B cell (primary cell): ENCODE results near the gene NAB2. TPM values are rescaled to one million over a fixed set of nuclear protein-coding genes. Genes with fewer than 3 reads are reported as not detected.

Experiments
- ATAC-seq: fragments of 200-7000 bp; cut with Tn5 transposase; one replicate; pipeline ENCODE4 v1.10.0; 2021; ENCODE audit warnings: low read depth, mild to moderate bottlenecking, moderate number of reproducible peaks, moderate library complexity
- CTCF ChIA-PET: fragments of 350-600 bp; sonication (Branson Sonifier 250); formaldehyde crosslinking; loops from one replicate; lab custom pipeline; 2021; ENCODE audit warnings: antibody characterized with exemption, inconsistent platforms; lab: Charles Lee
- POLR2A ChIA-PET: fragments of 350-600 bp; sonication (Branson Sonifier 250); formaldehyde crosslinking; loops from one replicate; lab custom pipeline; 2021; ENCODE audit warnings: antibody characterized with exemption; lab: Charles Lee
- DNase-seq: peaks from one replicate; pipeline ENCODE4 v3.0.0; 2013
- H2AFZ ChIP-seq: 2 replicates; pipeline ENCODE4 v1.6.1; 2012; ENCODE audit warnings: mild to moderate bottlenecking, low read depth, low read length; ENCODE audit not compliant: insufficient read depth, poor library complexity, severe bottlenecking
- H3K27ac ChIP-seq, 2 donors: 1 replicate in 1 of 2; 2 replicates in 1 of 2; pipeline ENCODE4 v1.5.1; 2012 to 2013; ENCODE audit warnings: low read length in 2 of 2, mild to moderate bottlenecking in 2 of 2, moderate library complexity in 1 of 2
- H3K27me3 ChIP-seq, 4 experiments: fragments of 200-600 bp in 1 of 4; sonication (generic) in 1 of 4; replicated peaks in 1 of 4; 1 replicate in 2 of 4; 2 replicates in 2 of 4; pipeline versions ENCODE4 v1.6.1 to v1.7.0; 2013 to 2016; ENCODE audit warnings: low read length in 3 of 4, mild to moderate bottlenecking in 2 of 4, mixed read lengths in 1 of 4, moderate library complexity in 1 of 4; ENCODE audit not compliant: insufficient read depth in 4 of 4, control insufficient read depth in 3 of 4; ENCODE audit errors: control extremely low read depth in 1 of 4
- H3K36me3 ChIP-seq, 2 experiments: replicated peaks in 1 of 2; 1 replicate in 1 of 2; 2 replicates in 1 of 2; pipeline versions ENCODE4 v1.6.1 to v1.7.1; 2013; ENCODE audit warnings: low read length in 1 of 2; ENCODE audit not compliant: insufficient read depth in 2 of 2, control insufficient read depth in 1 of 2; ENCODE audit errors: control extremely low read depth in 1 of 2, extremely low read depth in 1 of 2
- H3K4me1 ChIP-seq, 2 donors: fragments of 200-600 bp in 1 of 2; sonication (generic) in 1 of 2; 1 replicate in 1 of 2; 2 replicates in 1 of 2; pipeline versions ENCODE4 v1.5.1 to v1.6.1; 2013 to 2017; ENCODE audit warnings: low read length in 2 of 2; ENCODE audit not compliant: control insufficient read depth in 2 of 2, insufficient read depth in 2 of 2
- H3K4me2 ChIP-seq: replicated peaks from 2 replicates; pipeline ENCODE3; 2012; ENCODE audit warnings: mild to moderate bottlenecking, low read depth, low read length; ENCODE audit not compliant: poor library complexity, severe bottlenecking
- H3K4me3 ChIP-seq, 5 experiments: fragments of 200-600 bp in 1 of 5; sonication (generic) in 1 of 5; 1 replicate in 3 of 5; 2 replicates in 2 of 5; pipeline versions ENCODE4 v1.5.1 to v1.7.0; 2011 to 2016; ENCODE audit warnings: low read length in 4 of 5, mild to moderate bottlenecking in 4 of 5, low read depth in 2 of 5, control low read depth in 1 of 5, moderate library complexity in 1 of 5; ENCODE audit not compliant: insufficient read depth in 1 of 5; ENCODE audit errors: control extremely low read depth in 1 of 5, extremely low read depth in 1 of 5
- H3K79me2 ChIP-seq: fragments of 200-600 bp; sonication (generic); one replicate; pipeline ENCODE4 v1.6.0; 2016; ENCODE audit warnings: low read length; ENCODE audit not compliant: control insufficient read depth, insufficient read depth
- H3K9ac ChIP-seq: fragments of 200-600 bp; sonication (generic); 2 replicates; pipeline ENCODE4 v1.6.1; 2017; ENCODE audit warnings: mild to moderate bottlenecking, low read length, moderate library complexity
- H3K9me3 ChIP-seq, 3 donors: one replicate each; pipeline versions ENCODE4 v1.6.1 to v1.7.1; 2013; ENCODE audit warnings: low read length in 2 of 3; ENCODE audit not compliant: control insufficient read depth in 2 of 3, insufficient read depth in 1 of 3; ENCODE audit errors: control extremely low read depth in 1 of 3
- H4K20me1 ChIP-seq: 2 replicates; pipeline ENCODE4 v1.6.0; 2012; ENCODE audit warnings: mild to moderate bottlenecking, low read length; ENCODE audit not compliant: insufficient read depth, control insufficient read depth, poor library complexity, severe bottlenecking
- H3K27ac Mint-ChIP-seq: one replicate; pipeline ENCODE4 v1.8.0; 2021; ENCODE audit warnings: mixed read lengths
- H3K27me3 Mint-ChIP-seq: one replicate; pipeline ENCODE4 v1.8.0; 2021; ENCODE audit warnings: mixed read lengths
- H3K4me1 Mint-ChIP-seq: one replicate; pipeline ENCODE4 v1.8.0; 2021; ENCODE audit warnings: mixed read lengths
- H3K4me3 Mint-ChIP-seq: one replicate; pipeline ENCODE4 v1.8.0; 2021; ENCODE audit warnings: mixed read lengths
- H3K9me3 Mint-ChIP-seq: one replicate; pipeline ENCODE4 v1.8.0; 2022; ENCODE audit warnings: mixed read lengths; ENCODE audit not compliant: insufficient read depth
- EZH2 ChIP-seq: IDR thresholded peaks from 2 replicates; pipeline ENCODE4 v1.6.1; 2012; ENCODE audit warnings: borderline replicate concordance, low read depth, mild to moderate bottlenecking, moderate library complexity, low read length; ENCODE audit not compliant: insufficient read depth, poor library complexity, severe bottlenecking
- WGBS: methylation state at CpG from one replicate; pipeline ENCODE4 v1.1.5; 2013; ENCODE audit warnings: missing lambda C conversion rate; ENCODE audit not compliant: insufficient coverage; 5-methylcytosine and 5-hydroxymethylcytosine counted together
- intact Hi-C: fragments of 100-400 bp; cut with micrococcal nuclease; formaldehyde crosslinking; loops from one replicate; pipeline ENCODE4 v1.10.0; 2022
- polyA plus RNA-seq: library from polyadenylated mRNA; depleted of rRNA; stranded (reverse); fragments of >200 nt; gene quantifications from 2 replicates; pipeline ENCODE4 v1.2.3, GENCODE V29; 2012
- total RNA-seq, 2 donors: library from RNA; stranded (reverse); fragments of 120-200 nt in 1 of 2; gene quantifications; 1 replicate in 1 of 2; 2 replicates in 1 of 2; pipeline versions ENCODE4 v1.2.3 to v1.2.4, GENCODE V29; 2013 to 2022
- TF ChIP-seq, protein P1 (sequence below): fragments of 200-600 bp; IDR thresholded peaks from one replicate; pipeline ENCODE4 v1.8.0; 2022; ENCODE audit warnings: antibody characterized with exemption, mild to moderate bottlenecking

The NAB2 gene
- total and polyA plus RNA-seq, 2 donors (not counting 1 experiment from before 2014, with no cell fraction given), result 6.7 to 52.1 TPM

DNA sequence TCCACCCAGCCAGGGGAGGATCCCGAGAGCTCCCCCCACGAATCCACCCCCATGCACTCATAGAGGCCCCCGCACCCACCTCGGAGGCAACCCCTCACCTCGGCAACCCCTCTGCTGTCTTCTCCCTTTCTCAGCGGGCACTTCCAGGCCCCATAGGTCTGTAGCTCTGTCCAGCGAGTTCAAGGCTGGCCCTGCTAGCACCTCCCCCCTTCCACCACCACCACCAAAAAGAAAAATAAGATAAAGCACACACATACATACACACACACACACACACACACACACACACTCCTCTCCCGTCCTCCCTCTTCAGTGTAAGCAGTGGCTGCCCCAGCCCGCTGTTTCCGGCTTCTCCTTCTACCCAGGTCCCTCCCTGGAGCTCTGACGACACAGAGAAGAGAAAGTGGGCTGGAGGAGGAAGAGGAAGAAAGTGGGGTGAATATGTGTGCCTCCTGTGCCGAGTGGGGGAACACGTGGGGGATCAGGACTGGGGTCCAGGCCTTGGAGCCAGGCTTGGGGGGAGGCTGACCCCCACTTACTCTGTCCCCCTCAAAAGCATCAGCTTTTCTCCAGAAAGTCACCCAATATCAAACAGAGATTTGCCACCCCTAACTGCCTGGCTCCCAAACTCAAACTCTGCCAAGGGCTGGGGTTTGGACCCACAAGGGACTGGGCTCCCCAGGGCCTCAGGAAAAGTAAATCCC lies 22.3 kb downstream of the NAB2 start, which contains the start of gene STAT6:
Gene STAT6, minus strand, starts transcription at position 332 of the 704 bp plus-strand sequence. CDS start 3,084 bp downstream, outside the sequence.
- Histone ChIP-seq H3K9me3 (no peaks in the 10 kb centered on the region), H3K27me3 (no peaks in the 10 kb centered on the region), H3K4me2 (peak within 1 kb of the TSS; percentile 96), H3K36me3 (peaks cover 2 to 34% of the 10 kb centered on the region in 2 experiments), H4K20me1 (peaks cover 41% of the 10 kb centered on the region), H3K27ac (peak within 1 kb of the TSS; percentile 96 to 100), H2AFZ (peak within 1 kb of the TSS; percentile 60), H3K79me2 (peaks cover 67% of the 10 kb centered on the region), H3K4me1 (peaks cover 20 to 40% of the 10 kb centered on the region in 2 donors), H3K4me3 (peak within 1 kb of the TSS; percentile 87 to 100 (median 100)), H3K9ac (peak within 1 kb of the TSS; percentile 93)
- H3K4me3 Mint-ChIP-seq, result peak within 1 kb of the TSS; percentile 99
- peak within 1 kb of the TSS; percentile 98 for H3K27ac Mint-ChIP-seq
- POLR2A ChIA-PET, result interaction anchor here (0.6 to 5.0 kb wide), 27 partner anchors 8 to 1184 kb away, joined by 3 to 139 read pairs (median 6); partner anchors contain the start of genes ANKRD52, ARHGAP9, BAZ2A and ESYT1
- no peaks in the 10 kb centered on the region for H3K9me3 Mint-ChIP-seq
- intact Hi-C loops, result loop anchor here (2.0 to 5.0 kb wide), 3 partner anchors 32 to 346 kb away; partner anchors contain the start of genes GLI1, INHBE and NEMP1
- peaks cover 43% of the 10 kb centered on the region for H3K4me1 Mint-ChIP-seq
- 0% methylated on average over 6 of the region's 13 CpGs for WGBS
- CTCF ChIA-PET, result interaction anchor here (0.6 to 14.2 kb wide), 33 partner anchors 9 to 993 kb away, joined by 3 to 420 read pairs (median 8); partner anchors contain the start of genes HSD17B6, NAB2, NACA and NEMP1
- DNase-seq (peak; percentile 92), ATAC-seq (peak; percentile 60)
- TF ChIP-seq, protein P1, sequence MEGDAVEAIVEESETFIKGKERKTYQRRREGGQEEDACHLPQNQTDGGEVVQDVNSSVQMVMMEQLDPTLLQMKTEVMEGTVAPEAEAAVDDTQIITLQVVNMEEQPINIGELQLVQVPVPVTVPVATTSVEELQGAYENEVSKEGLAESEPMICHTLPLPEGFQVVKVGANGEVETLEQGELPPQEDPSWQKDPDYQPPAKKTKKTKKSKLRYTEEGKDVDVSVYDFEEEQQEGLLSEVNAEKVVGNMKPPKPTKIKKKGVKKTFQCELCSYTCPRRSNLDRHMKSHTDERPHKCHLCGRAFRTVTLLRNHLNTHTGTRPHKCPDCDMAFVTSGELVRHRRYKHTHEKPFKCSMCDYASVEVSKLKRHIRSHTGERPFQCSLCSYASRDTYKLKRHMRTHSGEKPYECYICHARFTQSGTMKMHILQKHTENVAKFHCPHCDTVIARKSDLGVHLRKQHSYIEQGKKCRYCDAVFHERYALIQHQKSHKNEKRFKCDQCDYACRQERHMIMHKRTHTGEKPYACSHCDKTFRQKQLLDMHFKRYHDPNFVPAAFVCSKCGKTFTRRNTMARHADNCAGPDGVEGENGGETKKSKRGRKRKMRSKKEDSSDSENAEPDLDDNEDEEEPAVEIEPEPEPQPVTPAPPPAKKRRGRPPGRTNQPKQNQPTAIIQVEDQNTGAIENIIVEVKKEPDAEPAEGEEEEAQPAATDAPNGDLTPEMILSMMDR, result no peak
- TF ChIP-seq EZH2, result no peak
- no peaks in the 10 kb centered on the region for H3K27me3 Mint-ChIP-seq
